Measurements from ENCODE around the gene DEFB112.

Gene DEFB112

GRCh38 chr6:50049829-50050228 is at the start of gene DEFB112:
Gene DEFB112 (minus strand): TSS chr6:50049929. CDS start chr6:50049869, 60 bp downstream.
- DNase-seq = no peak

- no peak for DNase-seq
Observed at GRCh38 chr6:50098641-50098993, 48.9 kb upstream of the DEFB112 start.

- no peak for DNase-seq
Observed at GRCh38 chr6:50097966-50098640, 48.4 kb upstream of the DEFB112 start.

GRCh38 chr6:50096296-50096695 is 46.6 kb upstream of the DEFB112 start:
- DNase-seq = no peak

GRCh38 chr6:50093938-50094272 is 44.2 kb upstream of the DEFB112 start:
- DNase-seq = no peak

GRCh38 chr6:50093116-50093937 is 43.6 kb upstream of the DEFB112 start:
- DNase-seq = no peak

GRCh38 chr6:50091641-50092040 is 41.9 kb upstream of the DEFB112 start:
- no peak for DNase-seq

- no peak for DNase-seq
Observed at GRCh38 chr6:50089911-50090310, 40.2 kb upstream of the DEFB112 start.

- DNase-seq = no peak
Observed at GRCh38 chr6:50087231-50087954, 37.7 kb upstream of the DEFB112 start.

- no peak for DNase-seq
Observed at GRCh38 chr6:50077385-50077784, 27.7 kb upstream of the DEFB112 start.

- DNase-seq = no peak
Observed at GRCh38 chr6:50076431-50076830, 26.7 kb upstream of the DEFB112 start.

GRCh38 chr6:50071921-50072320 is 22.2 kb upstream of the DEFB112 start:
- no peak for DNase-seq

GRCh38 chr6:50070101-50070500 is 20.4 kb upstream of the DEFB112 start:
- no peak for DNase-seq

GRCh38 chr6:50062051-50062450 is 12.3 kb upstream of the DEFB112 start:
- no peak for DNase-seq

- no peak for DNase-seq
Observed at GRCh38 chr6:50056242-50056641, 6.5 kb upstream of the DEFB112 start.

GRCh38 chr6:50047026-50047425 is 2.7 kb downstream of the DEFB112 start:
- no peak for DNase-seq

- DNase-seq = no peak
Observed at GRCh38 chr6:50030777-50031562, 18.8 kb downstream of the DEFB112 start.

- DNase-seq = no peak
Observed at GRCh38 chr6:50030350-50030749, 19.4 kb downstream of the DEFB112 start.

- no peak for DNase-seq
Observed at GRCh38 chr6:50025258-50025657, 24.5 kb downstream of the DEFB112 start.

- no peak for DNase-seq
Observed at GRCh38 chr6:50021894-50022293, 27.8 kb downstream of the DEFB112 start, which contains the start of gene DEFB110. Gene DEFB110 (minus strand): TSS chr6:50021994. CDS start chr6:50021935, 59 bp downstream.

GRCh38 chr6:50007819-50008218 is 41.9 kb downstream of the DEFB112 start:
- DNase-seq = no peak

- no peak for DNase-seq
Observed at GRCh38 chr6:50003139-50003538, 46.6 kb downstream of the DEFB112 start.

- DNase-seq = no peak
Observed at GRCh38 chr6:49995278-49995677, 54.5 kb downstream of the DEFB112 start.
